ENCODE data around the gene ERBIN. TPM values are rescaled to one million over a fixed set of nuclear protein-coding genes. Genes with fewer than 3 reads are reported as not detected.

ERBIN gene
- total and polyA plus RNA-seq, 2 of the 8 experiments (the other 6 are each of a cell fraction or from before 2014, with no cell fraction given), result 7.7 to 33.2 TPM

GRCh38 chr5:66041627-66042026 is 115.3 kb downstream of the ERBIN start:
- H3K27me3 ChIP-seq (replicated peaks in 1 of 4; ENCODE audit: control insufficient read depth in 3 of 4, extremely low read depth in 1 of 4, insufficient read depth in 3 of 4, low read length in 3 of 4), result peaks cover 0 to 1% (median 0%) of the 10 kb centered on the region in 4 experiments; a peak in 1 of 7 replicates
- POLR2A ChIA-PET (ENCODE audit: partially characterized antibody), result interaction anchor here (0.9 kb wide), 1 partner anchor 10 kb away, joined by 3 read pairs; no protein-coding TSS in a partner anchor
- peaks cover 0 to 43% (median 5%) of the 10 kb centered on the region in 4 experiments; a peak in 4 of 8 replicates for H3K36me3 ChIP-seq (ENCODE audit: control insufficient read depth in 2 of 4, insufficient read depth in 4 of 4, low read length in 3 of 4)

More at GRCh38 chr5:66041627-66042026, 115.3 kb downstream of the ERBIN start:
- TF ChIP-seq SIX5 (IDR thresholded peaks at IDR 0.05; ENCODE audit: low read depth, low read length) (no peak), RNF2 (IDR thresholded peaks at IDR 0.05; ENCODE audit: borderline replicate concordance, low read depth, low read length, missing control alignments, poor library complexity, severe bottlenecking) (no peak), NRF1 (IDR thresholded peaks at IDR 0.05; ENCODE audit: low read depth, low read length) (no peak), TBP (IDR thresholded peaks at IDR 0.05; ENCODE audit: low read depth, low read length) (no peak), SUZ12 (IDR thresholded peaks at IDR 0.05; ENCODE audit: low read length) (no peak)
- Histone ChIP-seq H2BK5ac (ENCODE audit: low read depth, low read length) (no peak overlapping the region), H3K27ac (ENCODE audit: low read depth, low read length) (no peak overlapping the region), H3K79me1 (ENCODE audit: low read depth, low read length) (no peaks in the 10 kb centered on the region; the same call in 1 of the 2 replicates), H2BK15ac (ENCODE audit: low read length) (no peak overlapping the region), H2BK12ac (ENCODE audit: low read depth, low read length) (no peak overlapping the region), H2BK20ac (ENCODE audit: low read length) (no peak overlapping the region), H3K4me1 (replicated peaks in 1 of 4; ENCODE audit: control insufficient read depth in 3 of 4, insufficient read depth in 4 of 4, low read length in 3 of 4) (no peaks in the 10 kb centered on the region), H3K14ac (ENCODE audit: insufficient read length) (no peak overlapping the region), H4K20me1 (replicated peaks in 1 of 2; ENCODE audit: control insufficient read depth in 1 of 2, insufficient read depth in 2 of 2, low read length in 2 of 2) (no peaks in the 10 kb centered on the region), H2BK120ac (replicated peaks; ENCODE audit: low read depth, low read length) (no peak overlapping the region), H3K79me2 (ENCODE audit: control insufficient read depth in 1 of 2, insufficient read depth in 2 of 2, low read length in 2 of 2) (no peaks in the 10 kb centered on the region), H3K56ac (replicated peaks; ENCODE audit: insufficient read length, low read depth, low read length) (no peak overlapping the region), H4K91ac (replicated peaks; ENCODE audit: insufficient read length, low read length) (no peak overlapping the region), H4K5ac (ENCODE audit: insufficient read length, low read depth, low read length) (no peak overlapping the region), H3K23ac (ENCODE audit: insufficient read length) (no peak overlapping the region), H3K4ac (replicated peaks; ENCODE audit: insufficient read length, low read depth, low read length) (no peak overlapping the region), H3K4me3 (ENCODE audit: extremely low read depth in 1 of 4, insufficient read depth in 2 of 4, low read depth in 3 of 4, low read length in 4 of 4) (no peak overlapping the region), H3K4me2 (ENCODE audit: insufficient read depth in 1 of 2, low read depth in 2 of 2, low read length in 2 of 2) (no peak overlapping the region), H3K23me2 (ENCODE audit: low read depth, low read length) (no peaks in the 10 kb centered on the region), H3K18ac (ENCODE audit: extremely low read depth, low read length) (no peak overlapping the region), H3K9me3 (ENCODE audit: insufficient read depth in 2 of 2, low read depth in 1 of 2, low read length in 1 of 2) (no peaks in the 10 kb centered on the region), H4K8ac (ENCODE audit: extremely low read depth, insufficient read depth, low read length) (no peak overlapping the region), H3K9ac (replicated peaks in 1 of 4; ENCODE audit: extremely low read depth in 1 of 4, low read depth in 3 of 4, low read length in 3 of 4) (no peak overlapping the region), H2AFZ (ENCODE audit: low read length) (no peak overlapping the region), H2AK5ac (ENCODE audit: low read depth, low read length) (no peak overlapping the region)
- 89% methylated on average over 1 of the region's 1 CpG; no CpG with 5 or more reads in 1 of the 2 experiments for WGBS, 2 experiments (ENCODE audit: extremely low coverage in 1 of 2, insufficient coverage in 1 of 2, insufficient read length in 1 of 2, insufficient replicate concordance in 2 of 2, low coverage in 1 of 2, low lambda C conversion rate in 2 of 2, missing lambda C conversion rate in 1 of 2)
- CTCF ChIA-PET (ENCODE audit: partially characterized antibody), result no interaction called here
- DNase-seq (ENCODE audit: low read depth in 1 of 2, low spot score in 2 of 2) (no peak), FAIRE-seq (no peak)
